ENCODE measurements around the gene CCDC169.
"Not testable (repeated sequence)": the region's sequence is repeated elsewhere in the genome, so short reads cannot be mapped to it uniquely, and the experiment has no call there.

CCDC169 gene

GRCh38 chr13:36319793-36320192, 22.2 kb upstream of the CCDC169 start:
- in situ Hi-C loops (cut with MboI; ENCODE audit: low sequenced_read_pairs) = not testable (repeated sequence)

- in situ Hi-C loops (cut with MboI; ENCODE audit: low sequenced_read_pairs) = no loop called here
Observed at GRCh38 chr13:36313047-36313969, 15.7 kb upstream of the CCDC169 start.

- in situ Hi-C loops (cut with MboI; ENCODE audit: low sequenced_read_pairs) = no loop called here
Observed at GRCh38 chr13:36310417-36311108, 12.9 kb upstream of the CCDC169 start.

- in situ Hi-C loops (cut with MboI; ENCODE audit: low sequenced_read_pairs) = no loop called here
Observed at GRCh38 chr13:36302289-36302688, 4.7 kb upstream of the CCDC169 start.

GRCh38 chr13:36299469-36299868, 1.9 kb upstream of the CCDC169 start:
- in situ Hi-C loops (cut with MboI; ENCODE audit: low sequenced_read_pairs) = not testable (repeated sequence)

GRCh38 chr13:36298535-36299068, 988 bp upstream of the CCDC169 start:
- in situ Hi-C loops (cut with MboI; ENCODE audit: low sequenced_read_pairs) = no loop called here

GRCh38 chr13:36294096-36294495, 3.5 kb downstream of the CCDC169 start:
- in situ Hi-C loops (cut with MboI; ENCODE audit: low sequenced_read_pairs) = no loop called here

- in situ Hi-C loops (cut with MboI; ENCODE audit: low sequenced_read_pairs) = no loop called here
Observed at GRCh38 chr13:36293497-36293896, 4.1 kb downstream of the CCDC169 start.

- in situ Hi-C loops (cut with MboI; ENCODE audit: low sequenced_read_pairs) = no loop called here
Observed at GRCh38 chr13:36288794-36289391, 8.7 kb downstream of the CCDC169 start.

GRCh38 chr13:36286006-36286405, 11.6 kb downstream of the CCDC169 start:
- in situ Hi-C loops (cut with MboI; ENCODE audit: low sequenced_read_pairs) = no loop called here

- in situ Hi-C loops (cut with MboI; ENCODE audit: low sequenced_read_pairs) = no loop called here
Observed at GRCh38 chr13:36282821-36283432, 14.7 kb downstream of the CCDC169 start.

- in situ Hi-C loops (cut with MboI; ENCODE audit: low sequenced_read_pairs) = no loop called here
Observed at GRCh38 chr13:36275190-36276002, 22.2 kb downstream of the CCDC169 start.

GRCh38 chr13:36273431-36273830, 24.2 kb downstream of the CCDC169 start:
- in situ Hi-C loops (cut with MboI; ENCODE audit: low sequenced_read_pairs) = loop anchor here (25.0 kb wide), 1 partner anchor 286 kb away; no protein-coding TSS in a partner anchor

GRCh38 chr13:36261976-36262375, 35.6 kb downstream of the CCDC169 start:
- in situ Hi-C loops (cut with MboI; ENCODE audit: low sequenced_read_pairs) = loop anchor here (25.0 kb wide), 1 partner anchor 275 kb away; no protein-coding TSS in a partner anchor

GRCh38 chr13:36261011-36261410, 36.6 kb downstream of the CCDC169 start:
- in situ Hi-C loops (cut with MboI; ENCODE audit: low sequenced_read_pairs) = loop anchor here (25.0 kb wide), 1 partner anchor 274 kb away; no protein-coding TSS in a partner anchor

GRCh38 chr13:36259361-36260137, 38.1 kb downstream of the CCDC169 start:
- in situ Hi-C loops (cut with MboI; ENCODE audit: low sequenced_read_pairs) = loop anchor here (25.0 kb wide), 1 partner anchor 272 kb away; no protein-coding TSS in a partner anchor

- in situ Hi-C loops (cut with MboI; ENCODE audit: low sequenced_read_pairs) = loop anchor here (25.0 kb wide), 1 partner anchor 272 kb away; no protein-coding TSS in a partner anchor
Observed at GRCh38 chr13:36258831-36259230, 38.8 kb downstream of the CCDC169 start.

- in situ Hi-C loops (cut with MboI; ENCODE audit: low sequenced_read_pairs) = loop anchor here (25.0 kb wide), 1 partner anchor 264 kb away; no protein-coding TSS in a partner anchor
Observed at GRCh38 chr13:36251526-36251925, 46.1 kb downstream of the CCDC169 start.

- in situ Hi-C loops (cut with MboI; ENCODE audit: low sequenced_read_pairs) = loop anchor here (25.0 kb wide), 1 partner anchor 264 kb away; no protein-coding TSS in a partner anchor
Observed at GRCh38 chr13:36251017-36251416, 46.6 kb downstream of the CCDC169 start.
